GM23248 (cell line): Measurements from ENCODE around the gene SPA17. TPM values are rescaled to one million over a fixed set of nuclear protein-coding genes. Genes with fewer than 3 reads are reported as not detected.
A peak's percentile ranks its signal among the peaks of the same experiment; 100 is the strongest.

Source experiments
- DNase-seq: peaks from one replicate; pipeline ENCODE4 v3.0.0-alpha.2; 2015
- H2AFZ ChIP-seq: fragments of 200-600 bp; sonication (generic); 2 replicates; pipeline ENCODE4 v1.6.1; 2016; ENCODE audit warnings: antibody characterized with exemption
- H3F3A ChIP-seq: fragments of 200-600 bp; sonication (generic); 2 replicates; pipeline ENCODE4 v1.6.1; 2016; ENCODE audit warnings: mild to moderate bottlenecking, antibody characterized with exemption, mixed run types; ENCODE audit not compliant: insufficient read depth
- H3K27ac ChIP-seq: fragments of 200-600 bp; sonication (generic); 2 replicates; pipeline ENCODE4 v1.5.1; 2016; ENCODE audit warnings: mild to moderate bottlenecking
- H3K27me3 ChIP-seq: fragments of 200-600 bp; sonication (generic); replicated peaks from 2 replicates; pipeline ENCODE4 v1.6.1; 2016; ENCODE audit warnings: mild to moderate bottlenecking; ENCODE audit not compliant: insufficient read depth
- H3K36me3 ChIP-seq: fragments of 200-600 bp; sonication (generic); 2 replicates; pipeline ENCODE4 v1.6.1; 2016; ENCODE audit warnings: low read depth, mild to moderate bottlenecking
- H3K4me1 ChIP-seq: fragments of 200-600 bp; sonication (generic); 2 replicates; pipeline ENCODE4 v1.6.1; 2016; ENCODE audit warnings: mild to moderate bottlenecking; ENCODE audit not compliant: insufficient read depth
- H3K4me2 ChIP-seq: fragments of 200-600 bp; sonication (generic); one replicate; pipeline ENCODE4 v1.6.1; 2016; ENCODE audit warnings: mild to moderate bottlenecking; ENCODE audit not compliant: unreplicated experiment
- H3K4me3 ChIP-seq: fragments of 200-600 bp; sonication (generic); 2 replicates; pipeline ENCODE4 v1.5.1; 2016; ENCODE audit warnings: mild to moderate bottlenecking
- H3K79me2 ChIP-seq: fragments of 200-600 bp; sonication (generic); 2 replicates; pipeline ENCODE4 v1.6.1; 2016; ENCODE audit warnings: mild to moderate bottlenecking; ENCODE audit not compliant: insufficient read depth
- H3K9ac ChIP-seq: fragments of 200-600 bp; sonication (generic); 2 replicates; pipeline ENCODE4 v1.6.1; 2016; ENCODE audit warnings: mild to moderate bottlenecking
- H3K9me2 ChIP-seq: fragments of 200-600 bp; sonication (generic); 2 replicates; pipeline ENCODE4 v1.6.1; 2016; ENCODE audit warnings: mixed run types, mild to moderate bottlenecking, moderate library complexity; ENCODE audit not compliant: insufficient read depth
- H3K9me3 ChIP-seq: fragments of 200-600 bp; sonication (generic); one replicate; pipeline ENCODE4 v1.6.1; 2017; ENCODE audit warnings: low read depth
- H4K20me1 ChIP-seq: fragments of 200-600 bp; sonication (generic); 2 replicates; pipeline ENCODE4 v1.6.0; 2016; ENCODE audit not compliant: insufficient read depth
- EZH2 ChIP-seq: fragments of 200-600 bp; sonication (generic); IDR thresholded peaks from 2 replicates; pipeline ENCODE4 v1.6.1; 2018; ENCODE audit warnings: antibody characterized with exemption, mild to moderate bottlenecking; ENCODE audit not compliant: insufficient read depth, poor library complexity, severe bottlenecking
- EZH2phosphoT487 ChIP-seq: fragments of 200-600 bp; sonication (generic); IDR thresholded peaks from 2 replicates; pipeline ENCODE4 v1.6.1; 2018; ENCODE audit warnings: antibody characterized with exemption, moderate library complexity, mild to moderate bottlenecking, low read depth; ENCODE audit not compliant: insufficient read depth
- WGBS, 2 experiments: methylation state at CpG; one replicate each; pipeline ENCODE4 v1.1.6; 2015 to 2017; ENCODE audit warnings: low lambda C conversion rate in 2 of 2, low coverage in 1 of 2; ENCODE audit errors: missing lambda C conversion rate in 2 of 2; 5-methylcytosine and 5-hydroxymethylcytosine counted together
- in situ Hi-C: fragments of 300-500 bp; cut with MboI; formaldehyde crosslinking; loops from 2 replicates; pipeline ENCODE4 v1.15.0; 2020
- polyA plus RNA-seq: library from polyadenylated mRNA; unstranded; fragments of >200 nt; fragmentation: Nextera tagmentation; extraction: Ambion mirVana; gene quantifications from 2 replicates; pipeline ENCODE4 v1.2.1, GENCODE V29; 2016
- total RNA-seq: library from RNA; depleted of rRNA; stranded (reverse); fragments of >200 nt; shearing (Covaris generic); gene quantifications from 2 replicates; pipeline ENCODE4 v1.2.3, GENCODE V29; 2014

Gene SPA17
- total and polyA plus RNA-seq, 2 experiments from 2014 or later: 6.5 to 14.0 TPM

DNA sequence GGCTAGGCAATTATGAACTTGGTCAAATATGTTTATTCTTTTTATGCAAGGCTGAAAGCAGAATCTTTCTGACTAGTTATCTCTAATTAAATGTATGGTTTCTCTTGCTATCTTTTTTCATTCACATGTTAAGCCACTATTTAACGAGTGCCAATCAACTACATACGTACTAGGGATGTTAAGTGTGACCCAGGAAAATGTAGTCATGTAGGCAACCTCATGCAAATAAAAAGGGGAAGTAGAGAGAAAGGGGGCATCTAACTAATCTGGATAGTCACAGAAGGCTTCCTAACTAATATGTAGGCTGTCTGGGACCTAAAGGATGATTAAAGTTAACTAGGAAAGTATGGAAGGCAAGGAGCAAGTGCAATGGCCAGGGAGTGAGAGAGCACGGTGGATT, 27.6 kb upstream of the SPA17 start:
- Histone ChIP-seq H3K9me2 (no peaks in the 10 kb centered on the region), H3K27me3 (no peaks in the 10 kb centered on the region), H3K36me3 (no peaks in the 10 kb centered on the region), H3K4me2 (no peak overlapping the region), H3K9me3 (no peaks in the 10 kb centered on the region), H3K9ac (no peak overlapping the region), H3K27ac (no peak overlapping the region), H3K4me3 (no peak overlapping the region), H3F3A (peaks cover 31% of the 10 kb centered on the region), H4K20me1 (no peaks in the 10 kb centered on the region), H3K4me1 (peaks cover 22% of the 10 kb centered on the region), H2AFZ (no peak overlapping the region), H3K79me2 (no peaks in the 10 kb centered on the region)
- in situ Hi-C loops: no loop called here
- TF ChIP-seq EZH2phosphoT487 (no peak), EZH2 (no peak)
- WGBS, 2 experiments: 73 to 75% methylated on average over 3 of the region's 3 CpGs
- no peak for DNase-seq

DNA sequence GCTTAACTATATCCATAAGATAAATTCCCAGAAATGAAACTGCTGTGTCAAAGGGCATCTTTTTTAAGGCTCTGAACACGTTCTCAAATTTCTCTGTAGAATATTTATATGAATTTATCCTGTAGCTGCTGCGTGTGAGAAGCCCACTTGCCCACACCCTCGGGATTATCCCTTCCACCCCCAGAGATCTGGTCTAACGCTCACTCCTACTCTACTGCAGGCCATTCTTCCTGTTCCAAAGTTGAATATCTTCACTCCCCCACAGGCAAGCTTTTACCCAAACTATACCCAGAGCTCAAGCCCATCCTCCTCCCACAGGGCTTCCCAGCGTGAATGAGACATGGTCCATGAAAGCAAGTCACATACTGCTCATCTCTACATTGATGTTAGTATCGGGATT, 25.1 kb upstream of the SPA17 start:
- no peak overlapping the region for H2AFZ ChIP-seq
- no peak overlapping the region for H3K27ac ChIP-seq
- H3K79me2 ChIP-seq: no peaks in the 10 kb centered on the region
- WGBS, 2 experiments: 74 to 75% methylated on average over 6 of the region's 6 CpGs
- no peak overlapping the region for H3K4me2 ChIP-seq
- TF ChIP-seq EZH2phosphoT487 (no peak), EZH2 (no peak)
- H3K36me3 ChIP-seq: no peaks in the 10 kb centered on the region
- in situ Hi-C loops: no loop called here
- H4K20me1 ChIP-seq: no peaks in the 10 kb centered on the region
- H3K27me3 ChIP-seq: no peaks in the 10 kb centered on the region
- H3K9me2 ChIP-seq: no peaks in the 10 kb centered on the region
- H3K9ac ChIP-seq: no peak overlapping the region
- no peaks in the 10 kb centered on the region for H3K9me3 ChIP-seq
- H3F3A ChIP-seq: peaks cover 13% of the 10 kb centered on the region
- H3K4me3 ChIP-seq: no peak overlapping the region
- peaks cover 15% of the 10 kb centered on the region for H3K4me1 ChIP-seq
- DNase-seq: no peak

DNA sequence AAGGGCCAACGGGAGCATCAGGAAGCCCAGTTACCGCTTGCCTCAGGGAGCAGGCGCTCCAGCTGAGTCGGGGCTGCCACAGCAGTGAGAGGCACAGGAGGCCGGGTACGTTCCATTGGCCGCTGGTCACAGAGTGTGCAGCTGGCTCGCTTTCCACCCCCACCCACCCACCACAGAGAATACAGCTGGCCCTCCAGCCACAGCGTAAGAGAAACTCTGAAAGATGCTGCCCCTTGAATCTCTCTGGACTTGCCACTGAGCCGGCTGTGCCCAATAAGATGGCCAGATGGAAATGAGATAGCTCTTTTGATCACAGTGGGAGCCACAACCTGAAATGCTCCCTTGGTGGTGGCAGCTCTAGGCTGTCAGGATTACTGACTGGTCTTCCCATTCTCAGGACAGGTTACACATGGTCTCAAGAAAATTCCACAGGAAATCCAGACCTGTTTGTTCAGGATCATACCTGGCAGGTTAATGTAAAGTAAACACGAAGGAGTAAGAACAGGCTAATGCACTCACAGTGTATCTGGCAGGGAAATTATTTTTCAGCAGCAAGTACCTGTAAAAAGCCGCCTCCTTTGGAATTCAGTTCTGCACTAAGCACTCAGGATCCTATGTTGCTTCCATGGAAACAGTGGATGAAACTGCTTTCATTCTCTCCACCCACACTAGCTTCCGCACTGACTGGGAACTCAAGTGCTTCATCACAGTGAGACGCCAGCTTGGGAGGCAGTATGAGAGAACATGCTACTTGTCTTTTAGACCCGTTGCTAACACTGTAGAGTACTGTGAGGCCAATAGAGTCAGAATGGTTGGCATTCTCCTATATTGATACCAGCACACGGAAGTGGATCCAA, 16.7 kb upstream of the SPA17 start:
- peak; percentile 17 for DNase-seq

DNA sequence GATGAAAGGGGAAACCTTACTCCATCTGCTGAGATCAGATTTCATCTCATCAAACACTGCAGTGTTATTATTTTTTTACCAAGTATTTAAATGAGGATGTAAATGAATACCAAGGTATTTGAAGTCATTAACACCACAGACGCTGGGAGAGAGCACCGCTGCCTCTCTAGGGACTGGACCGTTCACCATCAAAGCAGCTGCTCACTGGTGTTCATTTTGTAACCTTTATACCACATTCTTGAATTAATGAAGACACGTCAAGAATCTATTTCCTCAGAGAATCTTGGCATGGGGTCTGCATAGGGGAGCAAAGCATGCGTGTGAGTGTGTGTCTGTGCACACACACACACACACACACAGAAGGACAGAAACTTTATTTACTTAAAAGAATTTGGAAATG, 15.8 kb upstream of the SPA17 start:
- WGBS, 2 experiments: 94 to 96% methylated on average over 5 of the region's 5 CpGs
- in situ Hi-C loops: no loop called here
- H3K27ac ChIP-seq: no peak overlapping the region
- DNase-seq: no peak
- no peaks in the 10 kb centered on the region for H3K9me2 ChIP-seq
- H3K79me2 ChIP-seq: no peaks in the 10 kb centered on the region
- no peaks in the 10 kb centered on the region for H3K36me3 ChIP-seq
- no peaks in the 10 kb centered on the region for H3K27me3 ChIP-seq
- no peaks in the 10 kb centered on the region for H3K4me1 ChIP-seq
- H3K4me2 ChIP-seq: no peak overlapping the region
- no peaks in the 10 kb centered on the region for H4K20me1 ChIP-seq
- H3K9me3 ChIP-seq: no peaks in the 10 kb centered on the region
- H3K9ac ChIP-seq: no peak overlapping the region
- TF ChIP-seq EZH2: no peak
- TF ChIP-seq EZH2phosphoT487: no peak
- no peak overlapping the region for H3K4me3 ChIP-seq
- no peak overlapping the region for H2AFZ ChIP-seq
- H3F3A ChIP-seq: no peaks in the 10 kb centered on the region

More for the DNA sequence above, 16.7 kb upstream of the SPA17 start:
- H3K4me2 ChIP-seq: no peak overlapping the region
- H3K9ac ChIP-seq: no peak overlapping the region
- no peak overlapping the region for H2AFZ ChIP-seq
- 67 to 72% methylated on average over 16 of the region's 16 CpGs for WGBS, 2 experiments
- no peaks in the 10 kb centered on the region for H3K4me1 ChIP-seq
- TF ChIP-seq EZH2 (no peak), EZH2phosphoT487 (no peak)
- no peaks in the 10 kb centered on the region for H3K27me3 ChIP-seq
- no peaks in the 10 kb centered on the region for H3K9me3 ChIP-seq
- in situ Hi-C loops: no loop called here
- no peaks in the 10 kb centered on the region for H4K20me1 ChIP-seq
- no peaks in the 10 kb centered on the region for H3K9me2 ChIP-seq
- H3F3A ChIP-seq: no peaks in the 10 kb centered on the region
- H3K27ac ChIP-seq: no peak overlapping the region
- no peak overlapping the region for H3K4me3 ChIP-seq
- H3K36me3 ChIP-seq: no peaks in the 10 kb centered on the region
- H3K79me2 ChIP-seq: no peaks in the 10 kb centered on the region
